ENCODE results near the gene TBC1D5.

TBC1D5 gene

GRCh38 chr3:17333893-17334292 lies 408.5 kb downstream of the TBC1D5 start:
- DNase-seq, result no peak

DNA sequence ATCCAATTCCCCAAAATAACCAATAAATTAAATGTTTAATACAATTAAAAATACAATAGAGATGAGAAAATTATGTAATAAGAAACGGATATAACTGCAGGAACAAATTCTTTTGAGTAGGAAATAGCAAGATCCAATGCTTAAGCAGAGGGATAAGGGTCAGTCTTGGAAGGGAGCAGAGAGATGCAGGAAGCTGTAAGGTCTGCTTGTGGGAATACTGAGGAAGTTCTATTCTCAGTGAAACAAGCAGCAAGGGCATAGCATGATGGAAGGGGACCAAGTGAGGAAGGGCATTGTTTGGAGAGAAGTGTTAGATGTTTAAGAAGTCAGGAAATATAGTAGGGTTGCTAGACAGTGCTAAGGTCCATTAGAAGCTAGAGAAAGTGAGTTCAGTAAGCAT lies 409.0 kb downstream of the TBC1D5 start:
- no peak for DNase-seq

- no peak for DNase-seq
These were observed 411.8 kb downstream of the TBC1D5 start for GRCh38 chr3:17330660-17331059.

- DNase-seq, result no peak
These were observed 412.5 kb downstream of the TBC1D5 start for GRCh38 chr3:17329927-17330326.

GRCh38 chr3:17322106-17322793 lies 420.2 kb downstream of the TBC1D5 start:
- no peak for DNase-seq

DNA sequence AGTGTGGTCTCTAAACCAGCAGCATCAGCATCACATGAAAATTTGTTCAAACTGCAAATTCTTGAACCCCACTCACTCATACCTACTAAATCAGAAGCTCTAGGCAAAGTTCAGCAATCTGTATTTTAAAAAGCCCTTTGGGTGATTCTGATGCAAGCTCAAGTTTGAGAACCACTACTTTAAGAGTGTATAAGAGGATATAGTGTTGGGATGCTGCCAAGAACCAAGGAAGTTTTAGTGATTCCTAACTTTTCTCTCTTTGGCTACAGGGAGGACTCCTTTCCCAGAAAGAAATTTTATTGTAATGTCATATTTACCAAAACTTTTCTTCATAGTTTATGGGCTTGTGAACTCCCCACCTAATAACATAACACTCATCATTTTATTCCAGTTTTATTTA lies 422.2 kb downstream of the TBC1D5 start:
- no peak for DNase-seq

GRCh38 chr3:17315897-17316296 lies 426.5 kb downstream of the TBC1D5 start:
- no peak for DNase-seq

- DNase-seq, result no peak
These were observed 428.3 kb downstream of the TBC1D5 start for GRCh38 chr3:17314171-17314570.

DNA sequence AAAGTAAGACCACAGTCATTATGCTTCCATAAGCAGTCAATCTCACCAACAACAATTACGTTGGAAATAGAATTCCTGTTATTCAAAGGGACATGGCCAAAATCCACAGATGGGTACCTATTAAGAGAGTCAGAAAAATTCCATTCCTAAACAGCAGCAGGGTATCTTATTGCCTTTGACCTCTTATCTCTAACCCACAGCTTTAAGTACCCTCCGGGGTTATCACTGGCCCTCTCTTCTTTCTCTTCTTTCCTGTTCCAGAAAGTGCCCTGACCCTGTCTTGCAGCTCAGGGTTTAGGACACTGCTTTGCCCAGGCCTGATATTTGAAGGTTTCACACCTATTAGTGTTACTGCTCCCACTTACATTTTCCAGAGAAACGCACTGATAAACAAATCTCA lies 428.7 kb downstream of the TBC1D5 start:
- DNase-seq, result no peak

DNA sequence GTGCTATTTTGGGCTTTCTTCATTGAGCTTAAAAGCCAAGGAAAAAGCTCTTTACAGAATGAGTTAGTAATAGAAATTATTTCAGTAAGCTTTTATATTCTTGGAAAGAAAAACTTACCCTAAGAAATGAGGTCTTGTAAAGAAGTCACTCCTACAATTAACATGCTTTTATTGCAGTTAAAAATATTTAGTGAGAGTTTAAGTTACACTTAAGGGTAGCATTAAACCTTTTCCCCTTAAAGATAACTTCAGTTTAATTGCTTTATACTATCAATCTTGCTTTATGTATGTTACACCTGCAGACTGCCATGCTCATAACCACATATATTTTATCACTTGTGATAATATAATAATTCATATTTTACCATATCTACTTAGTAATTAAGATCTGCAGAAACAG lies 431.4 kb downstream of the TBC1D5 start:
- DNase-seq, result no peak

DNA sequence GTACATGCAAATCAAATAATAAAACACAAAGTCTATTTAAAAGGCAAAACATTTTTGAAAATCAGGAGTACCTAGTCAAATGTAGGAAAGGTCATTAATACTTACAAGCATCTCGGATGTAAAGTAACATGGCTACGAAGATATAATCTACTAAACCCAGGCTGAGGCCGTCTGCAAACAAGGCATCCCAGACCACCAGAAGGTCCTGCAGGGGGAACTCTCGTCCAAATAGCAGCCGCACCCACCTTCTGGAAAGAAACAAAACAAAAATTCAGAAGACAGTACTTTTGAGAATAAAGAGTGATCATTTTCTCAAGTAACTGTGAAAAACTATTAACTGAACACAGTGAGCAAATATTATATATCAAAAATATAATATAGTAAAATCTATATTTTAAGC lies 434.5 kb downstream of the TBC1D5 start:
- DNase-seq, result no peak

- no peak for DNase-seq
These were observed 434.9 kb downstream of the TBC1D5 start for GRCh38 chr3:17307482-17307881.

DNA sequence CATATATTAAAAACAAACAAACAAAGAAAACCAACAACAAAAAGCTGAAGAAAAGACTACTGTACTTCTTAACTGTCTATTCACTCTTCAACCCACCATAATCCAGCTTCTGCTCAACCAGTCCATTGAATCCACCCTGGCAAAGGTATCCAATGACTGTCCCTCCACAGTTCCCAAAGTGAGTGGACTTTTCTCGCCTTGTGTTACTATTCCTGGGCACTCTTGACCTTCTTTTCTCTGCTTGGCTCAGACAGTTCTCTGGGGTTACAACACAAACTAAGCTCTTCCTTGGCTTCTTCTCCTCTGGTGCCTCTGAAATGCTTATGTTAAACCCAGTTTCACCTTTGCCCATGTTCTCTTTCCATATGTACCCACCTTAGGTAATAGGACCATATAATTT lies 437.5 kb downstream of the TBC1D5 start:
- DNase-seq, result no peak

GRCh38 chr3:17302774-17303173 lies 439.7 kb downstream of the TBC1D5 start:
- DNase-seq, result no peak

DNA sequence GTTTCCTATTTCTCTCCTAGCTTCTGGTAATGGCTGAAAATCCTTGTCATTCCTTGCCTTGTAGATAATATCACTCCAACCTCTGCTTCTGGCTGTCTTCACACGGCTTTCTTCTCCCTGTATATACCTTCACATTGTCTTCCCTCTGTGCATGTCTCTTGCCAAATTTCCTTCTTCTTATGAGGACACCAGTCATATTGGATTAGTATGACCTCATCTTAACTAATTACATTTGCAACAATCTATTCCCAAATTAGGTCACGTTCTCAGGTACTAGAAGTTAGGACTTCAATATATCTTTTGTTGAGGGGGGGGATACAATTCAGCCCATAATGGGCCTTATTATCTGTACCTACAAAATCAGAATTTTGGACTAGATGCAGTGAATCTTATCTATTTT lies 440.3 kb downstream of the TBC1D5 start:
- no peak for DNase-seq

GRCh38 chr3:17301271-17301670 lies 441.2 kb downstream of the TBC1D5 start:
- no peak for DNase-seq

DNA sequence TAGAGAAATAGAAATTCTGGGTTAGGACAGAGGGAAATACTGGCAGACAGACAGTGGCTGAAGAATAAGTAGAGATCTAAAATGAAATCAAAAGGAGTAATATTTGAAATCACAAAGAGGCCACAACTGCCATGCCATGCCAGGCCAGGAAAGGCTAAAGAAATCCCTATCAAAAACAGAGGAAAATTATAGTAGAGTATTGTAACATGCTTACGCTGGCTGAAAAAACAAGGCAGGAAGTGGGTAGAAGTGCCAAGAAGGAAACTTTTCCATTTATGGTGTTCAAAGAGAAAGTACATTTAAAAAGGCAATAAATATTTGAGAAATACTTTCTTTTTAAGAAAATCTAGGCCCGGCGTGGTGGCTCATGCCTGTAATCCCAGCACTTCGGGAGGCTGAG lies 442.0 kb downstream of the TBC1D5 start:
- DNase-seq, result no peak

DNA sequence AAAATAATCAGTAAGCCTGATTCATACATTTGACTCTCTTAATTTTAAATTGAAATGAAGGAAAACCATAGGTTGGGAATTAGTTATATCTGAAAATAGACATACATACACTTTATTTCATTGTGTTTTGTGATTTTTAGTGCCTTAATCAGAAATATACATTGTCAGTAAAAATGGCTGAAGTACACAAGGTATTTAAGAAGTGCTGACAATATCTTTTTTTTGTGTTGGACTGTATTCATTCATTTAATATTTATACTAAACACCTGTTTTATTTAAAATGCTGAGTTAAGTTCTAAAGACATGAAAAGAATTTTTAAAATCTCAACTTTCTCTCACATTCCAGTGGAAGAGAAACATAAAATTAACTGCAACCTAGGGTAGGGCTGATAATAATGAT lies 444.4 kb downstream of the TBC1D5 start:
- DNase-seq, result no peak

DNA sequence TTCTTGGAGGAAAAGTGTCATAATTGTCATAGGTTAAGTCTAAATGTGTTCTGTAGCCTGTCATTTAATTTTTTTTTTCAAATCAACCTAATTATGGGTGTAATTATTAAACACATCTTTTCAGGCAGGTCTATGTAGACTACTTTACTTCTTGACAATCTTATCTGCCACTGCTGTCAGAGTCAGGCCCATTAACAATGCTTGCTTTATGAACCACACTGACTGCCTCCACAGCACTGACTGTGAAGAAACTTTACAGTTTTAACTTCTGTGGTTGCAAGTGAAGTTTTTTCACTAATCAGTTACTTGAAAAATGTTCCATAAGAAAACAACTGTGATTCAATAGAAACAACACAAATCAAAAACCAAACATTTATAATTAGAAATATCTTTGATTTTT lies 449.9 kb downstream of the TBC1D5 start:
- no peak for DNase-seq

GRCh38 chr3:17290894-17291293 lies 451.5 kb downstream of the TBC1D5 start:
- no peak for DNase-seq

DNA sequence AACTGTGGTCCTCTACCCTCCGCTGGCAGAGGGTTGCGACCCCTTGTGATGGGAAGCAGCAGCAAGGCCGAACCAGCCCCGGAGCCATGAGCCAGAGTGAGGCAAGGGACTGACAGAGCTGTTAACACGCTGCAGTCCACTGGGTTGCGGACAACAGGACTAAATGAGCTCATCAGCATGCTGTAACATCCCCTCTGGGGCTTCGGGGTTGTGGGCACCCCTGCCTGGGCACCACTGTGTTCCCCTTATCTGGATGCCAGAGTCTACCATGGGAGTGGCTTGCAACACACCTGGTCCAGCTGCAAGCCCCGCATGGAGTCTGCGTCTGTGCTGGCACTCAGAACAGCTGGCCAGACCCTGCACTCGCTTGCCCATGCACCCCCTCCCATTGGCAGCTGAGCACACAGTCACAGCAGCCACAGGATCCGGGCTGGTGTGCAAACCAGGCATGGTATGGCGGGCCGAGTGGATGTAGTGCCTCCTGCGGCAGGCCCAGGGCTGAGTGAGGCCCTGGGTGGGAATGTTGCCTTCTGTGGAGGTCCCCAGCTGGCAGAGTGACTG lies 453.5 kb downstream of the TBC1D5 start:
- no peak for DNase-seq

- no peak for DNase-seq
These were observed 455.3 kb downstream of the TBC1D5 start for GRCh38 chr3:17287006-17287689.

DNA sequence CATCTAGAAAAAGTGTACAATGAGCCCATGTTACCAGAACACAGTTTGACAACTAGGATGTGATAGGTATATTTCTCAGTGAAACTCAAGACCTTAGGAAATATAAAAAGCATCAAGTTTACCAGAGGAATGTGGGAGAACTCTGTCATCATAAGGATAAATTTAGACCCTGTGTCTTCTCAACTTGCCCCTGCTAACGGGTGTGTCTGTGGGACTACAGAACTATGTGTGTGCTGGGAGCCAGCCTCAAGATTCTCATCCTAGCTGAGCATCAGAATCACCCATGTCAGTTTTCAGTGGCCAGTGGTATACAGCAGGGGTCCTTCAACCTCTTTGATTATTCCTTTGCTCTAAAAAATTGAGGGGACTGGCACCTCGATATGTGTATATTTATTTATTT lies 464.4 kb downstream of the TBC1D5 start:
- DNase-seq, result no peak

- no peak for DNase-seq
These were observed 475.6 kb downstream of the TBC1D5 start for GRCh38 chr3:17266846-17267245.

Measured in NCI-H524 treated with DMSO at 0.1 percent for 48 hours (cell line).